ENCODE results near the gene P2RX4. TPM values are rescaled to one million over a fixed set of nuclear protein-coding genes. Genes with fewer than 3 reads are reported as not detected.

P2RX4 gene
- total and polyA plus RNA-seq, 9 of the 15 experiments (the other 6 are each of a cell fraction or from before 2014, with no cell fraction given): 6.6 to 21.5 (median 11.7) TPM

DNA sequence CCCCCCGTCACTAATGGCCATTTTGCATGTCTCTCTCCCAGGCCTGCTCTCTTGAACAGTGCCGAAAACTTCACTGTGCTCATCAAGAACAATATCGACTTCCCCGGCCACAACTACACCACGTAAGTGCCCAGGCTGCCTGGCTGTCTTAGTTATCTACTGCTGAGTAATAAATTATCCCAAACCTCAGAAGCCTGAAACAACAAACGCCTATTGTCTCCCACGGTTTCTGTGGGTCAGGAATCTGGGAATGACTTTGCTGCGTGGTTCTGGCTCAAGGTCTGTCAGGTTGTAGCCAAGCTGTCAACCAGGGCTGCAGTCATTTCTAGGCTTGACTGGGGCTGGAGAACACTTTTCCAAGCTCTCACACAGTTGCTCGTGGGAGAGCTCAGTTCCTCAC is 44.6 kb upstream of the P2RX4 start:
- in situ Hi-C loops (cut with MboI) (no loop called here), intact Hi-C loops (cut with micrococcal nuclease) (no loop called here)
- no peak overlapping the region for H3K4me2 ChIP-seq (ENCODE audit: insufficient read depth, low read length)
- H3K4me3 ChIP-seq: no peak overlapping the region
- DNase-seq (ENCODE audit: extremely low read depth in 1 of 4, low spot score in 3 of 4) (no peak), FAIRE-seq (no peak), ATAC-seq (peak; percentile 58)
- WGBS (ENCODE audit: insufficient coverage, low coverage, missing lambda C conversion rate): 26% methylated on average over 9 of the region's 9 CpGs
- no peaks in the 10 kb centered on the region for H3K27me3 ChIP-seq (ENCODE audit: control insufficient read depth in 2 of 2, insufficient read depth in 2 of 2, low read length in 2 of 2)
- no peaks in the 10 kb centered on the region for H3K79me2 ChIP-seq (ENCODE audit: control insufficient read depth, insufficient read depth, low read length)
- H3K9ac ChIP-seq (ENCODE audit: insufficient read depth in 1 of 2, low read depth in 2 of 2, low read length in 2 of 2): no peak overlapping the region; a peak in 1 of 4 replicates
- no peaks in the 10 kb centered on the region for H4K20me1 ChIP-seq (replicated peaks; ENCODE audit: control insufficient read depth, insufficient read depth, low read length)
- H3K36me3 ChIP-seq (ENCODE audit: control insufficient read depth, insufficient read depth, low read length): no peaks in the 10 kb centered on the region
- CTCF ChIA-PET (ENCODE audit: low intra/inter-chr PET ratio): no interaction called here
- peaks cover 2 to 4% of the 10 kb centered on the region in 2 experiments; a peak in 2 of 5 replicates for H3K4me1 ChIP-seq (replicated peaks in 1 of 2; ENCODE audit: control insufficient read depth in 2 of 2, insufficient read depth in 2 of 2, low read length in 2 of 2)
- no TSS peak for BruUV-seq (replicated peaks)
- H3K9me1 ChIP-seq (ENCODE audit: control insufficient read depth, insufficient read depth, low read length): no peaks in the 10 kb centered on the region
- TF ChIP-seq TEAD1 (CRISPR knock-in tag; IDR thresholded peaks at IDR 0.05) (no peak), RFX5 (IDR thresholded peaks at IDR 0.05; ENCODE audit: low read depth, low read length) (no peak), HMG20A (CRISPR knock-in tag; conservative IDR thresholded peaks at IDR 0.05) (no peak), MEIS2 (IDR thresholded peaks at IDR 0.05; ENCODE audit: partially characterized antibody) (peak; percentile 71), ZNF395 (CRISPR knock-in tag; IDR thresholded peaks at IDR 0.05) (0 out of 2 replicates have a peak, but pooled peaks have one; percentile 25), PBX2 (CRISPR knock-in tag; IDR thresholded peaks at IDR 0.05; ENCODE audit: low read depth) (no peak), PBX2 (tag; conservative IDR thresholded peaks at IDR 0.05; ENCODE audit: low read depth) (peak; percentile 46; the same call in 1 of the 2 replicates), NFXL1 (CRISPR knock-in tag; IDR thresholded peaks at IDR 0.05) (no peak), RAD21 (CRISPR knock-in tag; conservative IDR thresholded peaks at IDR 0.05 in 1 of 2, IDR thresholded peaks at IDR 0.05 in 1 of 2) (0 out of 4 replicates have a peak, but pooled peaks of 1 of the 2 experiments have one; percentile 12), HMBOX1 (IDR thresholded peaks at IDR 0.05) (no peak), SOX6 (IDR thresholded peaks at IDR 0.05) (peak; percentile 61; the same call in 1 of the 2 replicates), ZNF408 (CRISPR knock-in tag; IDR thresholded peaks at IDR 0.05; ENCODE audit: low read depth) (no peak)
- POLR2A ChIA-PET: interaction anchor here (1.5 kb wide), 1 partner anchor 11 kb away, joined by 3 read pairs; no protein-coding TSS in a partner anchor
- peak overlapping the region; percentile 26 for H2AFZ ChIP-seq (ENCODE audit: low read depth, low read length)
- no peak overlapping the region for H3K27ac ChIP-seq (ENCODE audit: extremely low read depth, low read depth, low read length)
- H3K9me3 ChIP-seq (replicated peaks; ENCODE audit: control insufficient read depth, insufficient read depth, low read depth, low read length): no peaks in the 10 kb centered on the region
